IMR-90 (cell line): Measurements from ENCODE around the gene AHCTF1. TPM values are rescaled to one million over a fixed set of nuclear protein-coding genes. Genes with fewer than 3 reads are reported as not detected.

ENCODE experiments used
- ATAC-seq: fragments of 200-7000 bp; cut with Tn5 transposase; 2 replicates; pipeline ENCODE4 v1.9.1; 2020; ENCODE audit warnings: low read depth, mild to moderate bottlenecking, moderate library complexity
- BruUV-seq: library from RNA; stranded (reverse); fragments of 400-500 nt; replicated peaks from 2 replicates; lab custom pipeline; 2021; lab: Mats Ljungman, UMichigan
- CTCF ChIA-PET: fragments of 300-600 bp; formaldehyde crosslinking; extraction: SDS; loops from one replicate; lab custom pipeline; 2021; ENCODE audit warnings: antibody characterized with exemption; lab: Yijun Ruan, JAX
- POLR2A ChIA-PET: fragments of 300-600 bp; sonication (Branson Sonifier 250); formaldehyde crosslinking; loops from one replicate; lab custom pipeline; 2022; ENCODE audit warnings: antibody characterized with exemption; ENCODE audit not compliant: unreplicated experiment; lab: Charles Lee
- DNase-seq: peaks from one replicate; pipeline ENCODE4 v3.0.0; 2013
- H2AFZ ChIP-seq: replicated peaks from 2 replicates; pipeline ENCODE3; 2013; ENCODE audit warnings: low read length, mild to moderate bottlenecking; ENCODE audit not compliant: poor library complexity
- H2AK5ac ChIP-seq: 2 replicates; pipeline ENCODE4 v1.6.1; 2013; ENCODE audit warnings: low read depth, low read length, inconsistent platforms
- H2AK9ac ChIP-seq: replicated peaks from 2 replicates; pipeline ENCODE3; 2013; ENCODE audit warnings: mild to moderate bottlenecking, low read depth, low read length, moderate library complexity; ENCODE audit not compliant: poor library complexity
- H2BK120ac ChIP-seq: 2 replicates; pipeline ENCODE4 v1.6.1; 2013; ENCODE audit warnings: low read depth, low read length, inconsistent platforms
- H2BK15ac ChIP-seq: 3 replicates; pipeline ENCODE4 v1.6.1; 2013; ENCODE audit warnings: low read depth, low read length, inconsistent platforms
- H2BK20ac ChIP-seq: 2 replicates; pipeline ENCODE4 v1.6.1; 2013; ENCODE audit warnings: low read depth, mild to moderate bottlenecking, inconsistent platforms, low read length, moderate library complexity
- H2BK5ac ChIP-seq: 2 replicates; pipeline ENCODE4 v1.6.1; 2013; ENCODE audit warnings: mild to moderate bottlenecking, low read depth, low read length, inconsistent platforms; ENCODE audit not compliant: poor library complexity, severe bottlenecking
- H3K14ac ChIP-seq: replicated peaks from 2 replicates; pipeline ENCODE4 v1.6.1; 2013; ENCODE audit warnings: low read depth, low read length, inconsistent platforms
- H3K18ac ChIP-seq: 2 replicates; pipeline ENCODE4 v1.6.1; 2013; ENCODE audit warnings: low read depth, low read length, control low read depth
- H3K23ac ChIP-seq: 2 replicates; pipeline ENCODE4 v1.6.1; 2013; ENCODE audit warnings: low read depth, low read length, inconsistent platforms
- H3K27ac ChIP-seq: 2 replicates; pipeline ENCODE4 v1.5.1; 2013; ENCODE audit warnings: mild to moderate bottlenecking, control low read depth, low read length; ENCODE audit not compliant: insufficient read depth
- H3K27me3 ChIP-seq: 2 replicates; pipeline ENCODE4 v1.6.1; 2013; ENCODE audit warnings: low read length; ENCODE audit not compliant: control insufficient read depth, insufficient read depth
- H3K36me3 ChIP-seq: 2 replicates; pipeline ENCODE4 v1.6.1; 2013; ENCODE audit warnings: low read length, mixed read lengths; ENCODE audit not compliant: control insufficient read depth, insufficient read depth
- H3K4ac ChIP-seq: 2 replicates; pipeline ENCODE4 v1.6.1; 2013; ENCODE audit warnings: low read depth, low read length, inconsistent platforms
- H3K4me1 ChIP-seq: 2 replicates; pipeline ENCODE4 v1.6.1; 2013; ENCODE audit warnings: low read length, mixed read lengths; ENCODE audit not compliant: control insufficient read depth, insufficient read depth
- H3K4me2 ChIP-seq: 2 replicates; pipeline ENCODE4 v1.6.1; 2013; ENCODE audit warnings: low read depth, mild to moderate bottlenecking, control low read depth, low read length, moderate library complexity
- H3K4me3 ChIP-seq: 2 replicates; pipeline ENCODE4 v1.5.1; 2013; ENCODE audit warnings: low read depth, mild to moderate bottlenecking, control low read depth, low read length, moderate library complexity; ENCODE audit not compliant: insufficient read depth
- H3K56ac ChIP-seq: 2 replicates; pipeline ENCODE4 v1.6.1; 2013; ENCODE audit warnings: low read length, inconsistent platforms; ENCODE audit not compliant: insufficient read depth; ENCODE audit errors: extremely low read depth
- H3K79me1 ChIP-seq, 2 experiments: 2 replicates each; pipeline ENCODE4 v1.6.1; 2013; ENCODE audit warnings: low read length in 2 of 2, inconsistent platforms in 1 of 2, low read depth in 1 of 2
- H3K9ac ChIP-seq: 2 replicates; pipeline ENCODE4 v1.6.1; 2013; ENCODE audit warnings: low read depth, low read length, control low read depth
- H3K9me1 ChIP-seq: 2 replicates; pipeline ENCODE4 v1.6.1; 2013; ENCODE audit warnings: low read length, inconsistent platforms; ENCODE audit not compliant: insufficient read depth
- H3K9me3 ChIP-seq: 2 replicates; pipeline ENCODE4 v1.6.1; 2013; ENCODE audit warnings: low read length; ENCODE audit not compliant: control insufficient read depth, insufficient read depth
- H4K20me1 ChIP-seq: 2 replicates; pipeline ENCODE4 v1.6.1; 2013; ENCODE audit warnings: low read length, inconsistent platforms; ENCODE audit not compliant: insufficient read depth
- H4K5ac ChIP-seq: 2 replicates; pipeline ENCODE4 v1.6.1; 2013; ENCODE audit warnings: mild to moderate bottlenecking, low read depth, low read length, control low read depth
- H4K8ac ChIP-seq, 2 experiments: 2 replicates each; pipeline ENCODE4 v1.6.1; 2013; ENCODE audit warnings: low read depth in 2 of 2, low read length in 2 of 2, control low read depth in 1 of 2, inconsistent platforms in 1 of 2
- H4K91ac ChIP-seq: 2 replicates; pipeline ENCODE4 v1.6.1; 2013; ENCODE audit warnings: low read depth, low read length, inconsistent platforms; ENCODE audit not compliant: insufficient read depth
- BHLHE40 ChIP-seq: fragments of 150-350 bp; IDR thresholded peaks from 2 replicates; pipeline ENCODE4 v1.6.1; 2016; ENCODE audit warnings: mild to moderate bottlenecking, low read depth, low read length
- CEBPB ChIP-seq: IDR thresholded peaks from 2 replicates; pipeline ENCODE4 v1.6.1; 2012; ENCODE audit warnings: low read depth, low read length, improper control_type of control experiment
- CHD1 ChIP-seq: IDR thresholded peaks from 2 replicates; pipeline ENCODE4 v1.6.1; 2012; ENCODE audit warnings: low read depth, low read length, improper control_type of control experiment
- MXI1 ChIP-seq: IDR thresholded peaks from 2 replicates; pipeline ENCODE4 v1.6.1; 2012; ENCODE audit warnings: low read depth, mild to moderate bottlenecking, low read length, moderate library complexity, borderline replicate concordance
- NFE2L2 ChIP-seq: fragments of 150-350 bp; IDR thresholded peaks from 2 replicates; pipeline ENCODE4 v1.6.1; 2016; ENCODE audit warnings: low read depth, mild to moderate bottlenecking, low read length
- RAD21 ChIP-seq: IDR thresholded peaks from 2 replicates; pipeline ENCODE4 v1.6.1; 2012; ENCODE audit warnings: low read length, improper control_type of control experiment
- RCOR1 ChIP-seq: IDR thresholded peaks from 2 replicates; pipeline ENCODE4 v1.6.1; 2012; ENCODE audit warnings: mild to moderate bottlenecking, low read length, improper control_type of control experiment; ENCODE audit not compliant: insufficient replicate concordance
- RFX5 ChIP-seq: IDR thresholded peaks from 2 replicates; pipeline ENCODE4 v1.8.0; 2012; ENCODE audit warnings: low read depth, mild to moderate bottlenecking, low read length, moderate library complexity
- WGBS, 2 experiments: methylation state at CpG; one replicate each; pipeline versions ENCODE4 v1.1.5 to v1.1.7; 2013; ENCODE audit warnings: missing lambda C conversion rate in 2 of 2; ENCODE audit not compliant: insufficient read length in 1 of 2; ENCODE audit errors: extremely low coverage in 2 of 2; 5-methylcytosine and 5-hydroxymethylcytosine counted together
- dilution Hi-C: fragments of 300-500 bp; cut with HindIII; formaldehyde crosslinking; loops from one replicate; pipeline ENCODE4 v1.14.3; 2018; ENCODE audit warnings: low sequenced_read_pairs; ENCODE audit not compliant: unreplicated experiment
- in situ Hi-C: fragments of 300-500 bp; cut with MboI; formaldehyde crosslinking; loops from 3 replicates; pipeline ENCODE4 v1.14.3; 2019; ENCODE audit warnings: low sequenced_read_pairs, inconsistent platforms, mixed read lengths
- intact Hi-C: fragments of 100-400 bp; cut with micrococcal nuclease; formaldehyde crosslinking; loops from 2 replicates; pipeline ENCODE4 v1.10.0; 2022
- polyA plus RNA-seq, 3 experiments: library from polyadenylated mRNA; depleted of rRNA; stranded (reverse); fragments of >200 nt; gene quantifications; 2 replicates each; pipeline ENCODE4 v1.2.3, GENCODE V29; 2012; ENCODE audit warnings: low replicate concordance in 1 of 3
- total RNA-seq: library from RNA; depleted of rRNA; stranded (reverse); fragments of >200 nt; gene quantifications from 2 replicates; pipeline ENCODE4 v1.2.3, GENCODE V29; 2012
- TF ChIP-seq, protein P1 (sequence below): fragments of 150-350 bp; IDR thresholded peaks from 2 replicates; pipeline ENCODE4 v1.6.1; 2017; ENCODE audit warnings: mild to moderate bottlenecking, antibody characterized with exemption, low read length, low read depth
- TF ChIP-seq, protein P2 (sequence below): fragments of 150-350 bp; IDR thresholded peaks from 2 replicates; pipeline ENCODE4 v1.6.1; 2016; ENCODE audit warnings: low read depth, mild to moderate bottlenecking, low read length, moderate library complexity, borderline replicate concordance
- TF ChIP-seq, protein P3 (sequence below): conservative IDR thresholded peaks from 2 replicates; pipeline ENCODE4 v1.5.1; 2012; ENCODE audit warnings: mild to moderate bottlenecking, low read depth, low read length, improper control_type of control experiment

The AHCTF1 gene
- total and polyA plus RNA-seq, 2 of the 4 experiments (the other 2 are of a cell fraction): 8.9 to 29.0 TPM

DNA sequence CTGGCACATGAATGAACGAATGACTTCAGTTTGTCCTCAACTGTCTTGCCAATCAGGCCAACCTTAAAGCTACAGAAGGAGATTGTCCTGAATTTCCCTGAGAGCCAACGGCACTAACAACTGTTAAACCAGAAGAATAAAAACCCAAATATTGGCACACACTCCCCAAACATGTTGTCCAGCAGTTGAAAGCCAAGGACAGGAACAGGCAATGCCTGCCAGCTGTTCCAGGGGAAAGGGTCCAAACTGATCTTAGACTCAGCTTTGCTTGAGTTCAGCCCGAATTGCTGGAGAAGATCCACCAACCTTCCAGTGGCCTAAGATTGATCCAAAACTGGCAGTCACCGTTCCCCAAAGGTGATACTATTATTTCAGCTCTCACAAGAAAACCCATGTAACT, 22.4 kb upstream of the AHCTF1 start:
- no peak overlapping the region for H3K4me3 ChIP-seq
- TF ChIP-seq RAD21: no peak
- TF ChIP-seq CHD1: no peak
- TF ChIP-seq RFX5: no peak
- TF ChIP-seq, protein P1, sequence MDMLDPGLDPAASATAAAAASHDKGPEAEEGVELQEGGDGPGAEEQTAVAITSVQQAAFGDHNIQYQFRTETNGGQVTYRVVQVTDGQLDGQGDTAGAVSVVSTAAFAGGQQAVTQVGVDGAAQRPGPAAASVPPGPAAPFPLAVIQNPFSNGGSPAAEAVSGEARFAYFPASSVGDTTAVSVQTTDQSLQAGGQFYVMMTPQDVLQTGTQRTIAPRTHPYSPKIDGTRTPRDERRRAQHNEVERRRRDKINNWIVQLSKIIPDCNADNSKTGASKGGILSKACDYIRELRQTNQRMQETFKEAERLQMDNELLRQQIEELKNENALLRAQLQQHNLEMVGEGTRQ: no peak
- TF ChIP-seq, protein P2, sequence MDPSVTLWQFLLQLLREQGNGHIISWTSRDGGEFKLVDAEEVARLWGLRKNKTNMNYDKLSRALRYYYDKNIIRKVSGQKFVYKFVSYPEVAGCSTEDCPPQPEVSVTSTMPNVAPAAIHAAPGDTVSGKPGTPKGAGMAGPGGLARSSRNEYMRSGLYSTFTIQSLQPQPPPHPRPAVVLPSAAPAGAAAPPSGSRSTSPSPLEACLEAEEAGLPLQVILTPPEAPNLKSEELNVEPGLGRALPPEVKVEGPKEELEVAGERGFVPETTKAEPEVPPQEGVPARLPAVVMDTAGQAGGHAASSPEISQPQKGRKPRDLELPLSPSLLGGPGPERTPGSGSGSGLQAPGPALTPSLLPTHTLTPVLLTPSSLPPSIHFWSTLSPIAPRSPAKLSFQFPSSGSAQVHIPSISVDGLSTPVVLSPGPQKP: no peak
- TF ChIP-seq CEBPB: no peak
- no peak for TF ChIP-seq MXI1
- no peak for TF ChIP-seq RCOR1
- TF ChIP-seq BHLHE40: no peak
- TF ChIP-seq NFE2L2: no peak
- TF ChIP-seq, protein P3, sequence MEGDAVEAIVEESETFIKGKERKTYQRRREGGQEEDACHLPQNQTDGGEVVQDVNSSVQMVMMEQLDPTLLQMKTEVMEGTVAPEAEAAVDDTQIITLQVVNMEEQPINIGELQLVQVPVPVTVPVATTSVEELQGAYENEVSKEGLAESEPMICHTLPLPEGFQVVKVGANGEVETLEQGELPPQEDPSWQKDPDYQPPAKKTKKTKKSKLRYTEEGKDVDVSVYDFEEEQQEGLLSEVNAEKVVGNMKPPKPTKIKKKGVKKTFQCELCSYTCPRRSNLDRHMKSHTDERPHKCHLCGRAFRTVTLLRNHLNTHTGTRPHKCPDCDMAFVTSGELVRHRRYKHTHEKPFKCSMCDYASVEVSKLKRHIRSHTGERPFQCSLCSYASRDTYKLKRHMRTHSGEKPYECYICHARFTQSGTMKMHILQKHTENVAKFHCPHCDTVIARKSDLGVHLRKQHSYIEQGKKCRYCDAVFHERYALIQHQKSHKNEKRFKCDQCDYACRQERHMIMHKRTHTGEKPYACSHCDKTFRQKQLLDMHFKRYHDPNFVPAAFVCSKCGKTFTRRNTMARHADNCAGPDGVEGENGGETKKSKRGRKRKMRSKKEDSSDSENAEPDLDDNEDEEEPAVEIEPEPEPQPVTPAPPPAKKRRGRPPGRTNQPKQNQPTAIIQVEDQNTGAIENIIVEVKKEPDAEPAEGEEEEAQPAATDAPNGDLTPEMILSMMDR: no peak
- no peaks in the 10 kb centered on the region for H3K27me3 ChIP-seq
- H3K9ac ChIP-seq: no peak overlapping the region
- no peak overlapping the region for H2AK9ac ChIP-seq
- no peak overlapping the region for H2AK5ac ChIP-seq
- H3K79me1 ChIP-seq: no peaks in the 10 kb centered on the region
- no peaks in the 10 kb centered on the region for H3K36me3 ChIP-seq
- dilution Hi-C loops: no loop called here
- BruUV-seq: no TSS peak
- H3K56ac ChIP-seq: no peak overlapping the region
- POLR2A ChIA-PET: no interaction called here
- no peak overlapping the region for H3K4ac ChIP-seq
- no peak overlapping the region for H3K4me2 ChIP-seq
- H2BK5ac ChIP-seq: no peak overlapping the region
- no peak overlapping the region for H2BK20ac ChIP-seq
- no peak overlapping the region for H3K27ac ChIP-seq
- no peak overlapping the region for H2BK15ac ChIP-seq
- H3K18ac ChIP-seq: no peak overlapping the region
- no peak for ATAC-seq
- no peaks in the 10 kb centered on the region for H3K9me3 ChIP-seq
- no peak overlapping the region for H3K23ac ChIP-seq
- no peak overlapping the region for H4K8ac ChIP-seq
- no peaks in the 10 kb centered on the region for H3K4me1 ChIP-seq
- H2BK120ac ChIP-seq: no peak overlapping the region
- H4K5ac ChIP-seq: no peak overlapping the region
- in situ Hi-C loops: no loop called here
- no peak overlapping the region for H3K14ac ChIP-seq
- 39% methylated on average over 2 of the region's 4 CpGs; no CpG with 5 or more reads in 1 of the 2 experiments for WGBS, 2 experiments
- intact Hi-C loops: no loop called here
- no peak for DNase-seq
- no peaks in the 10 kb centered on the region for H3K9me1 ChIP-seq
- H4K20me1 ChIP-seq: no peaks in the 10 kb centered on the region
- no peak overlapping the region for H2AFZ ChIP-seq
- H4K91ac ChIP-seq: no peak overlapping the region
- CTCF ChIA-PET: no interaction called here
